NCI-H526 treated with DMSO at 0.1 percent for 48 hours (cell line): ENCODE measurements around the gene MANBA.
A peak's percentile ranks its signal among the peaks of the same experiment; 100 is the strongest.

ENCODE experiments used
- DNase-seq: peaks from one replicate; lab custom pipeline; 2025; lab: John Stamatoyannopoulos, UW

Gene MANBA

DNA sequence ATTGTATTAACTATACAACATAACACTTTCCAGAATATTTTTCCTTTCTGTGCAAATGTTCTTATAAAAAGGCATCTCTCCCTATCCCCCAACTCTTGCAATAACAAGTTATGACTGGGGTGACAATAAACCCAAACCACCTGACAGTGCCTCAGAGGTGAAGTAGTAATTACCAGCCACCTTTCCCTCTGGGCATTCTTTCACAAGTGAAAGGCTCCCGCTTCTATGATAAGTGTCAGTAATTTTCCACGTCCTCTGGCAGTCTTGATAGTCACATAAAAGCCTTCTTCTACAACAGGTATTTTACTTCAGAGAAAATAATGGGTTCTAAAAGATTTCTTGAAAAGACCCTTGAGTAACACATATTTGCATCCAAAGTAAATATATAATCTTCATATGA is 82.7 kb downstream of the MANBA start:
- DNase-seq: no peak

DNA sequence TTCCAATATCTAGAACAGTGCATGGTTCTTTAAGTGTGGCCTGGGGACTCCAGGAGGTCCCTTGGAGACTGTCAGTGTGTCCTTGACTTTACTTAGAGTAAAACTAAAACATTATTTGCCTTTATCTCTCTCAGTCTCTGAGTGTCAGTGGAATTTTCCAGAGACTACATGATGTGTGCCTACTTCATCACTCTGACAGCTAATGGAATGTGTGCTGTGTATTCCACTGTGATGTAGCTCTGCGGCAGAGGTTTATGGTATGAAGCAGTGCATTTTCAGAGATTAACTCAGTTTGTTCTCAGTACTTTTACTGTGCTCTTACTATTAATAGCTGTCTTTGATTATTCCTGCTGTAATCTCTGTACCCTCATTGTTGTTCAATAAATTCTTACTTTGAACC is 85.6 kb downstream of the MANBA start:
- DNase-seq: no peak

DNA sequence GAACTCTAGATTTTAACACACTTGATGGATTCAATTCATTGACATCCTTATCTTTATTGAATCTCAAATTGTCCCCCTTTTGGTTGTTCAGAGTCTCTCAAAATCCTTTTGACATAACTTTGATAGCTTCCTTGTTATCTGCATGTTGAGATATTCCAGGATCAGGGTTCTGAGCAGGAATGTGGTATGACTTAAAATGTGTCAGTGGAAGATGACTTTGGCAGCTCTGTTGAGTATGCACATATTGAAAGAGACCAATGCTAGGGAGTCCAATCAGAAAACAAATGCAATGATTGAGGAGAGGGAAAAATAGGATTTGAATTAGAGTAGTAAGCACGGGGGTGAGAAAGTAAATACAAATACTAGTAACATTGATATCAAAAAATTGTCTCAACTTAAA is 93.8 kb downstream of the MANBA start:
- DNase-seq: no peak

DNA sequence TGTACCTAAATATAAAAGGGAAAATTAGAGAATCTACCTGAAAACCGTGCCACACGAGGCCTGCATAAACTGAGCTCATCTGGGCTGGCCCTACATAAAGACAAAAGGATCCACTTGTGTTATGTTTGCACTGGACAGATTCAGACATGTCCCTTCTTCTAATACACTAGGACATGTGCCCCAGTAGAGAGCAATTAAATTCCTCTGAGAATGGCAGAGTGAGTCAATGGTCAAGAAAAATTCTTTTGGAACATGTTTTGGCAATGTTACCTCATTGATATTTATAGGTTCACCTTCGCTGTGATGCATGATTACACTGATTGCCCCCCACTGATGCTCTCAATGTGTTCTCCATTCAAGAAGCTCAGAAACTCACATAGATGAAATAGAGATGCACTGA is 95.2 kb downstream of the MANBA start:
- DNase-seq: no peak

DNA sequence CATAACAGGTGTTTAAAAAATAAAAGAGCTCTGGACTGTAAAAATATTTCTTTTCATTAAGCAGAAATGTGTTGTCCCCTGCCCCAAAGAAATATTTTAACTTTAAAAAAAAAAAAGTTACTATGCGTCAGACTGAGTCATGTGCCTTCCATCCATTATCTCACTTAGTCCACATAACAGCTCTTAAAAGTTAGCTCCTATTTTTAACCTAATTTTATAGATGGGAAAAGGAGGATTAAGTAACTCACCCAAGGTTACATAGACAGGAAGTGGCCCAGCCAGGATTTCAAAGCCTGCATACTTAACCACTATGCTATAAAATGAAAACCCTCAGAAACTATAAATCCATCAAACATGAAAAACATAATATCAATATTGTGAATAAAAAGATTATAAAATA is 97.7 kb downstream of the MANBA start:
- DNase-seq: no peak

DNA sequence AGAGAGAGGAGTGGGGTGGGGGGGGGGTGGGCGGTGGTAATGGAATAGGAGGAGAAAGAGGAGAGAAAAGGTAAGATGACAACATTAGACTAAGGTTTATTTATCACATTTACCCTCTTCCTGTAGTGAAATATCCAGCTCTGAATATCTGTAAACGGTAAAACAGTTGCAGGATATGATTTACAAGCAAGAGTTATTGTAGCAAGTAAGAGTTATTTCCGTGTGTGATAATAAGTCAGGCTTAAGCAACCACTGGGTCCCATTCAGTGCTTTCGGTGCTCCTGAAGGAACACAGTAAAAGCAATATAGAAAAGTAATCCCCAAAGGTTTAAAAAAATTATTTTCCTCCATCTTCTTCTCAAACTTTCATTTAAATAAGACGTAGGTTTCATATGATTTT is 103.6 kb downstream of the MANBA start:
- DNase-seq: no peak

DNA sequence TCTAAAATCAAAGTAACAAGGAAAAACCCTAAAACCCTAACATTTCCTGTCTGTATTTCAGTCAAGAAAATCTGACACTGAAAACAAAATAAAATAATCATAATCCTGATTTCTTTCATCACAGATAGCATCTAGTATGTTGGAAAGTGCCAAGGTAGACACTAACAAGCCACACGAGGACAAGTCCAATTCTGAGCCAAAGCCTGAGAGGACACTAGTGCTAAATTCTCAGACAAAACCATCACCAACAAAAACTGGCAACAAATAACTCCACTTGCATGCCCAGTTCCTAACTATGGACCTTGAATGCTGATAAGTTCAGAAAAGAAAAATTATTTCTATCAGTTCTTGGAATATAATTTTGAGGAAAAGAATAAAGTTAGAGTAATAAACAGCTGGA is 113.7 kb downstream of the MANBA start:
- no peak for DNase-seq

DNA sequence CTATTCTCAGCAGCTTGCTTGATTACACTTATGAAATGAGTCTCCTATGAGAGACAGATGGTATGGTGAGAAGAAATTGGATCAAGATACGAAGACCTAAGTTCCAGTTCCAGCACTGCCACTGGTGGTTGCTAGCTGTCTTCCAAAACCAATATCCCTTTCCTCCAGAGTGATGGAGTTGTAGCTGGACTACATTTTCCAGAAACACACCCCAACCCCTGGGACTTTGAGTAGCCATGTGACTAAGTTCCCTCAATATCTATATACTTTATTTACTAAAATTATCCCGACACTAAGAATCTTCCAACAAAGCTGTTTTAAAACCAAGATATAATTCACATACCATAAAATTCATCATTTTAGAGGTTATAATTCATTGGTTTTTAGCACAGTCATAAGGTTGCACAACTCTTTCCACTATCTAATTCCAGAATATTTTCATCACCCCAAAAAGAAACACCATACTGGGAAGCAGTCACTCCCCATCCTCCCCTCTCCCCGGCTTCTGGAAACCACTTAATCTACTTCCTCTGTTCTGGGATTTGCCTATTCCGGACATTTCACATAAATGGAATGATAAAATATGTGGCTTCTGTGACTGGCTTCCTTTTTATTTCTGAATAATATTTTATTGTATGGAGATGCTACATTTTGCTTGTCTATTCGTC is 118.0 kb downstream of the MANBA start:
- DNase-seq: no peak

DNA sequence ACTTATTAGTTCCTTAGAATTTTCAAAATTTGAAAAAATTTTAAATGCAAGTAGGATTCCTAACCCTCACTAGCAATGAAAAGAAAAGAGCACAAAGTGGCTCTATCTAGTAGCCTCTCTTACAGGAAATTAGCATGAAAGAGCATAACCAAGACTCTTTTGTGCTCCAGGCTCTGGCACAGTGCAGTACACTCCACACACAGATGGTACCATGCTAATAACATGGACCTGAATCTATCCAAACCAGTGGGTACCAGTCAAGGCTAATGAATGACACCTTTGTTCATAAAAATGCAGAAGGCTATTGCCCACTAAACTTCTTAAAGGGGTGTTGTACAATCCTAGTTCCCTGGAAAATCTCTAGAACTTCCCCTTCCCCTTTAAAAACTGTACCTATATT is 119.0 kb downstream of the MANBA start:
- no peak for DNase-seq

DNA sequence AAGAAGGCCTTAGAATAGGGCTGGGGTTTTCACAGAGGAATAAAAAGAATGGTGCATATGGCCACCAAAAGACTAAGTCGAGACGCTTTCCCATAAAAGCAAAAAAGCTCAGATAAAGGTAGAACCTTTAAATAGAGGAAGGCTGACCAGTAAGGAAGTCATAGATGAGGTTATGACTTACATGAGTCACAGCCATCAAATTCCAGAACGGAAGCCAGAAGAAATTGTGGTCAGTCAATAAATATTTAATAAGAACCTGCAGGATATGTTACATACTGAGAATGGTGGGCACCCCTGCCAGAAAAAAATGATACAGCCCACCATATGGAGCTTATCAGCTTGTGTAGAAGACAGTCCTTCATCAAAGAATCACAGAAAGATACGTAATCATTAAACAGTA is 120.1 kb downstream of the MANBA start:
- DNase-seq: no peak

DNA sequence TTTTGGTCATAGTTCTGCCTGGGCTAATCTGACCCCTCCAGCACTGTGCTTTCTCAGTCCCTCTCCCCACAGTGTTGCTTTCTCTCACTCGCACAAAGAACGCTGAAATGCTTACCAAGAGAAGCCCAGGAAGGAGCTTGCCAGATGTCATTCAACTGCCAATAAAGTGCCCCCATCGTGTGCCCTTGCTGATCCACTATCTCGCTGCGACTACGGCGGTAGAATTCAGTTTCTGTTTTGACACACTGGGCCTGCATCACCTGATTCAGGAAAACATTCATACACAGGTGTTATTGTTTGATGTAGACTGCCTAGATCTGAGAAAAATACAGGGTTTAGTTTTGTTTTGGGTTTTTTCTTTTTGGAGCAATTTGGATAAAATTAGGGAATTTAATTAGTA is 121.2 kb downstream of the MANBA start:
- DNase-seq: no peak

DNA sequence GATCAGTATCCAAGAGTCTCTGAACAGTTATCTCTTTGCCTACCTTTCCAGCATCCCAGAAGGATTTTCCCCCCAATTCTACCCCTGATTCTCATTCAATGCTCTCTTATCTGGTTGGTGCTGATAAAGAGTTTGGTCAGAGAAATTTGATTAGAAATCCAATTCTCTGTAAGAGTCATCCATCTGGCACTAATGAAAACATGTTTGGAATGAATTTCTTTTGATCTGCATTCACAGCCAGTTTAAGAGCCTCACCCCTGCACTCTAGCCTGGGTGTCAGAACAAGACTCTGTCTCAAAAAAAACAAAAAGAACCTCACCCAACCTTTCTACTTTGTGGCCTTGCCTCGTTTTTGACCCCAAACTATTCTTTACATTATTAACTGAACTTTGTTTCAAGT is 122.1 kb downstream of the MANBA start:
- no peak for DNase-seq

DNA sequence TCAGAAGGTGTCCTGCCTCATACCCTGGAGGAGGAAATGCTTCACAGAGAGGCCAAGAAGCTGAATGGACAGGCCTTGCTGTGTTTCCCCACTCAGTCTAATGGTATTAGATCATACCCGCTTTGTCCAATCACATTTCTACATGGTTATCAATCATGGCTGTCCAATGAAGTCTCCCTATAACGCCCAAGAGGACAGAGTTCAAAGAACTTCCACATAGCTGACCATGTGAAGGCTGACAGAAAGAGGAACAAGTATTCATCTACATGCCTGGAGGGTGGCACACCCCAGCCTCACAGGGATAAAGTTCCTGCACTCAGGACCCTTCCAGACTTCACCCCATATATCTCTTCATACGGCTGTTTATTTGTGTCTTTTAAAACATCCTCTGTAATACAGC is 123.4 kb downstream of the MANBA start:
- no peak for DNase-seq

DNA sequence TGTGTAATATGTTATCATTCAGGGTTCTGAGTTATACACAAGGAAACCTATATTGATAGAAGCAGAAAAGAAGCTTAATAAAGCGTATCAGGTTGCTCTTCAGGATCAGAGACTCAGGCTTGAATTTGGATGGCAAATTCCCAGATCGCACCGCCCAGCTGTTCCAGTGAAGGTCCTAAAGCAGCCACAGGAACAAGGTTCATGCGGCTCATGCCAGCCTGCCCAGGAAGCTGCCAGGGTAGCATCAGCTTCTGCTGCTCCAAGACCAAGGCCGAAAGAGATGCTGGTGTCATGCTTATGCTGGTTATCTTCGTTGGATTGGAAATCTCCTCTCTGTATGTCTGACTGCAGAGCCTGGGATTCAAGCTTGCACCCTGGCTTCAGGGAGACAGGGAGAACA is 127.7 kb downstream of the MANBA start:
- no peak for DNase-seq

DNA sequence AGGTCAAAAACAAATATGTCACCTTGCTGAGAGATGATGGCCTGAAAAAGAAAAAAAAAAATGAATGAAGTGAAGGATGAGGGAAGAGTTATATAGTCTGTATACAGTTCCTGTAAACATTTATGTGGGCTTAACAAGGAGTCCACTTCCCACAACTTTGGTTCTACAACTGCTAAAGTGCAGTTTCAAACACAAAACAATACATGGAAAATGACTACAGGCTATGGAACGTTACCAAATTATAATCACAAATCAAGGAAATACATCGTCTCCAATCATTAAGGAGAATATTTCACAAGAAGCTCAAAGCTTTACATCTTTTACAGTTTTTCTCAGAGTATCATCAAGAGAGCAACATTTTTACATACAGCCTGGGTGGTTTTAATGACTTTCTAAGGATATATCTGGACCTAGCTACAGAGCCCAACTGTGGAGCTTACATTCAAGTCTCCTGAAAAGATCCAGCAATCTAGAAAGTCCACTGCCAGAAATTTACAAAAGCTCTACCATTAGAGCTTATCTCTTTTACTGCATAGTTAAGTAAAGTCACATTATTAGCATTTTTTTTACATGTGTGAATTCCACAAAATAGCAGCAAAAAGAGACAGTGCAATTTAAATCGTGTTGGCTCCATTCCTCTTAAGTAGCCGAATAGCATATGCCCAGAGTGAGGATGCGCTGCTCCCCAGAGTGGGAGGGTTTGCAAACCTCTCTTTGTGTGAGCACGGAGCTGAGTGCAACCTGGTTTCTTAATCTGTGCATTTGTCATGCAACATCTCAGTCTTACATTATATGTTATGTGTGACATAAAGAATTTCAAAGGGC is 128.3 kb downstream of the MANBA start:
- DNase-seq: no peak

DNA sequence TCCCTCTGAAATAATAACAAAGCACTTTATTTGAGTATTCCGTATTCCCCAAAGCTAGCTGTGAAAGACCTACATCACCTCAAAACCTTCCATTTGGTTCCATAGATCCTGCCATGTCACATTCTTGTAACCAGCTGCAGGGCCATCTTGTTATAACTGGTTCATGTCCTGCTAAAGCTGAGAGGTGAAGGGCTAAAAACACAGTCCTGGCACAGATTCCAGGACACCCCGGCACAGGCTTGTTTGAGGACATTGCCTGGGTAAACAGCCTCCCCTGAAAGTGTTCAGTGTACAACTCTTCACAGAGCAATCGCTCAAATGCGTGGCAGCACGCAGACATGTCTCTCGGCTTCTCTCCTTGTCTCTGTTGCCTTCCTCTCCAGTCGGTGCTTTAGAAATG is 129.2 kb downstream of the MANBA start:
- no peak for DNase-seq

DNA sequence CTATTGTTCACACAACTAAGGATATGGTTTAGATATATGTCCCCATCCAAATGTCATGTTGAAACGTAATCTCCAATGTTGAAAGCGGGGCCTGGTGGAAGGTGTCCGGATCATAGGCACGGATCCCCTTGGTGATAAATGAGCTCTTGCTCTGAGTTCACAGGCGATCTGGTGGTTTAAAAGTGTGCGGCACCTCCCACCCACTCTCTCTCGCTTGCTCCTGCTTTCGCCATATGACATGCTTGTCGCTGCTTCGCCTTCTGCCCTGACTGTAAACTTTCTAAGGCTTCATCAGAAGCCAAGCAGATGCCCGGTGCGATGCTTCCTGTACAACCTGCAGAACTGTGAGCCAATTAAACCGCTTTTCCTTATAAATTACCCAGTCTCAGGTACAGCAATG is 131.1 kb downstream of the MANBA start:
- DNase-seq: no peak

DNA sequence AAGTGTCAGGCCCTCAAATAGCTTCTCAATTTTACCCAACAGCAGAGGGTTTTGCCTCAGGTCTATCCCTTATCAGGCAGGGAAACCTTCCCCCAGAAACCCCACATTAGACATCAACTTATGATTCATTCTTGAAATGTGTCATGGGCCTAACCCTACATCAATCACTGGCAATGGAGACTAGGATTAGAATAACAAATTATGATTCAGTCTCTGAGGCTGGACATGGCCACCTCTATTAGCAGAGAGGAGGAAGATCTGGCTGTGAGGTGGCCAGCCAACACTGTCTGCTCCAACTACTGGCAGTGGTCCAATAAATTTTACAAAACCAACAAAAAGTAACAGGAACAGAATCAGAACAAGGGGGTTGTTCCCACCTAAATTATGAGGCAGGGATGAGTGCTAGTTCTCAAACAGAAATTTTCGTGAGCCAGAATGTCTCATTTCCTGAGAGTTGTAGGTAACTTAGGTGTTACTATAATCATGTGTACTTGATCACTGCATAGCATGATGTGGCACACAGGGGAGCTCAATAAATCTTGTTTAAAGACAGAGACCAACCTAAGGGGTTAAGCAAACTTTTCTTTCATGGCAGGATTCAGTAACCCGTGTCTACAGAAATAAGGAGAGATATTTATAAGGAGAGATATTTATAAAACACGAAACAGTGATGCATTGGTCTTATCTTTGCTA is 132.8 kb downstream of the MANBA start:
- DNase-seq: no peak

DNA sequence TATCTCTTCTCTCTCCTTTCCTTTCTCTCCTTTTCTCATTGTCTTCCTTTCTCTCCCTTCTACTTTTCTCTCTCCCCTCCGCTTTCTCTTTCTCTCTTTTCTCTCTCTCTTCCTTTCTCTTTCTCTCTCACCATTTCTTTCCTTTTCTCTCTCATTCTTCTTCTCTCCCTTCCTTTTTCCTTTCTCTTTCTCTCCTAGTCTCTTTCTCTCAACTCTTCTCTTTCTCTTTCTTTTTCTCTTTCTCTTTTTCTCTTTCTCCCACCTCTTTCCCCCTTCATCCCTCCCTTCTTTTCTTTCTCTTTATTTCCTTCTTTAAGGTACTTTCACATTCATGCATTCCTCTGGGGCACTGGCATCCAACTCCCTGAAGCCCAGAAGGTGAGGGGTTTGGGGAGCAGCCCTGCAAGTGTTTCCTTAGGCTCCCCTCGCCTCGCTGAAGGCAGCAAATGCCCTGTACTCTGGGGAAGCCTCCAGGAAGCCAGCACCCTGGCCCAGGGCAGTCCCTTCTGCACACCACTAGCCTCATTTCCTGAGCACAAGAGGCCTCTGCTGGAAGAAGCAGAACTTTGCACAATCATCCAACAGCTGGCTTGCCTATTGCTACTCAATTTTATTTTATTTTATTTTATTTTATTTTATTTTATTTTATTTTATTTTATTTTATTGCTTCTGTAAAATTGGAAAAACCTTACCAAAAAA is 135.4 kb downstream of the MANBA start:
- no peak for DNase-seq

DNA sequence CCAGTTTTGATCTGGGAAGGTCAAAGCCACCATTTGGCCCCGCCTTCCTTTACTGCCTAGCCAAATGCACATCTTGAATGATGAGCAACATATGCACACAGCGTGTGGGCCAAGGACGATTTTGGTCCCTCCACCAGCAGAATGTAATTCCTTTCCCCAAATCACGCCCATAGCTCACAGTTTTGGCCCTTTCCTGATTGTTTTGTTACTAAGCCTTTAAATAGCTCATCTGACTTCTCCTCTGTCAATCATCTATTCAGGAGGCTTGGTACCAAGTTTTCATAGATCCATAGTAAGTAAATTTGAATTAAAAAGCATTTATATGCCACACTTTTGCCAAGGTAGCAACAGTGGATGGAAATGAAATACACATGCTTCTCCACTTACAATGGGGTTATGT is 136.3 kb downstream of the MANBA start:
- no peak for DNase-seq

DNA sequence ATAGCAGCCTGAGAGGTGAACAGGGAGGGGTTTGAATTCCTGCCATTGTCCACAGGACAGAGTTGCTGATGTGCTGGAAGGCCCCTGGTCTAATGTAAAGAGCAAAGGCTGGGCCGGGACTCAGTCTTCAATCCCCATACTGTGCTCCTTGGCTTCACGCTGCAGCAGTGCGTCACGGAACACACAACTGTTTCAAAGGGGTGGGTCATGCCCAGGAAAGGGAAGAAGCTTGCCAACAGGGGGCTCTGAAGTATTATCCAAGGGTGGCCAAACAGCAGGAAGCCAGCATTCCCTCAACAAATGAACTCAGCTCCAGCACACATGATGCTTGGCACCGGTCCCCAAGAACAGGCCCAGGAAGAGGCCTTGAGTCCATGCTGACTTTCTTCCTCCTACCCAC is 137.1 kb downstream of the MANBA start:
- no peak for DNase-seq

DNA sequence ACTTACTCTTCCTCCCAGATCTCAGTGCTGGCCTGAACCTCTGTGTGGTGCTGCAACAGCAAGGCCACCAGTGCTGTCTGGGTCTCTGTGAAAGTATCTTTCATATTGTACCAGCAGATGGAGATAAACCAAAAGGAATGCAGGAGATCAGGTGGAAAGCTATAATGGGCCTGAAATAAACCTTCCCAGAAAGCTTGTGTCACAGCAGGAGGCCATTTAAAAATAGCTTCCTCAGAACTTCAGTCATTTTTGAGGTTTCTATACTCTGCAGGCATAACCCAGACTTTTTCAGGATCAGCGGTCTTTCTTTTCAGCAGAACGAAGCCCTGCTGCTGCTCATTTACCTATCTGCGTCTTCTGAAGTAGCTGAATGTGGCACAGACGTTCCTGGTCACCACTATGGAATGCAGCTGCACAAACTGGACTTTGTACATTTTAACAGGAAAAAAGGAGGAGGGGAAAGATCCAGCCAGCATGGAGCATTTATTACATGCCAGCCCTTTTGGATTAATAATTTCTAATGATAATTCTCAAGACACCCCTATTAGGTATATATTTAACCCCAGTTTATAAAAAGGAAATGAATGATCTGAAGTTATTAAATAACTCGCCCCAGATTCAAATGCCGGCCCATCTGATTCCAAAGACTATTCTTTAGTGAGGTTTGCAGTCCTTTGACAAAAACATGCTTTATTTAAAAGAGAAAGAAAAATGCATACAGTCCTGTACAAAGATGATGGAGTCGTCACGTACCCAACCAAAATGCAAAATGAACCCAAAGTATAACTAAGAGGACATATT is 139.9 kb downstream of the MANBA start:
- peak; percentile 34 for DNase-seq
